C4-2B (cell line): Measurements from ENCODE around the gene WDR53.
"Not testable (repeated sequence)": the region's sequence is repeated elsewhere in the genome, so short reads cannot be mapped to it uniquely, and the experiment has no call there.

ENCODE experiments used
- H3K27ac ChIP-seq: fragments of 450-650 bp; 2 replicates; pipeline ENCODE4 v1.5.1; 2017
- ZFX ChIP-seq: fragments of 450-650 bp; IDR thresholded peaks from 2 replicates; pipeline ENCODE4 v1.6.1; 2017
- TF ChIP-seq, protein P1 (sequence below): fragments of 450-650 bp; conservative IDR thresholded peaks from 2 replicates; pipeline ENCODE4 v1.5.1; 2017; ENCODE audit warnings: mild to moderate bottlenecking

The WDR53 gene

DNA sequence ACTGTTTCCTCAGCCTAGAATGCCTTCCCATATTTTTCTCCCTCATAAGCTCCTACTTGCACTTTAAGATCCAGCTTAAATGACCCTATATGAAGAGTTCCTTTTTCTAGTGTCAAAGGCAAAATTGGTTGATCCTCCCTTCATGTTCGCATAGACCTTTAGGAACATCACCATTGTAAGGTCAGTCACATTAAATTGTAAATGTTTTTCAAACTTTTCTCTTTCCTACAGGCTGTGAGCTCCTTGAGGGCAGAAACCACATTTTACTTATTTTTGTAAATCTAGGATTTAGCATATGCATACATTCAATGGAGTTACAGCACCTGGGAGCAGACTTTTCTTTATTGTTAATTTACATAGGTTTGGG lies 54.0 kb downstream of the WDR53 start:
- no peak overlapping the region for H3K27ac ChIP-seq
- no peak for TF ChIP-seq ZFX
- TF ChIP-seq, protein P1, sequence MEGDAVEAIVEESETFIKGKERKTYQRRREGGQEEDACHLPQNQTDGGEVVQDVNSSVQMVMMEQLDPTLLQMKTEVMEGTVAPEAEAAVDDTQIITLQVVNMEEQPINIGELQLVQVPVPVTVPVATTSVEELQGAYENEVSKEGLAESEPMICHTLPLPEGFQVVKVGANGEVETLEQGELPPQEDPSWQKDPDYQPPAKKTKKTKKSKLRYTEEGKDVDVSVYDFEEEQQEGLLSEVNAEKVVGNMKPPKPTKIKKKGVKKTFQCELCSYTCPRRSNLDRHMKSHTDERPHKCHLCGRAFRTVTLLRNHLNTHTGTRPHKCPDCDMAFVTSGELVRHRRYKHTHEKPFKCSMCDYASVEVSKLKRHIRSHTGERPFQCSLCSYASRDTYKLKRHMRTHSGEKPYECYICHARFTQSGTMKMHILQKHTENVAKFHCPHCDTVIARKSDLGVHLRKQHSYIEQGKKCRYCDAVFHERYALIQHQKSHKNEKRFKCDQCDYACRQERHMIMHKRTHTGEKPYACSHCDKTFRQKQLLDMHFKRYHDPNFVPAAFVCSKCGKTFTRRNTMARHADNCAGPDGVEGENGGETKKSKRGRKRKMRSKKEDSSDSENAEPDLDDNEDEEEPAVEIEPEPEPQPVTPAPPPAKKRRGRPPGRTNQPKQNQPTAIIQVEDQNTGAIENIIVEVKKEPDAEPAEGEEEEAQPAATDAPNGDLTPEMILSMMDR = no peak

DNA sequence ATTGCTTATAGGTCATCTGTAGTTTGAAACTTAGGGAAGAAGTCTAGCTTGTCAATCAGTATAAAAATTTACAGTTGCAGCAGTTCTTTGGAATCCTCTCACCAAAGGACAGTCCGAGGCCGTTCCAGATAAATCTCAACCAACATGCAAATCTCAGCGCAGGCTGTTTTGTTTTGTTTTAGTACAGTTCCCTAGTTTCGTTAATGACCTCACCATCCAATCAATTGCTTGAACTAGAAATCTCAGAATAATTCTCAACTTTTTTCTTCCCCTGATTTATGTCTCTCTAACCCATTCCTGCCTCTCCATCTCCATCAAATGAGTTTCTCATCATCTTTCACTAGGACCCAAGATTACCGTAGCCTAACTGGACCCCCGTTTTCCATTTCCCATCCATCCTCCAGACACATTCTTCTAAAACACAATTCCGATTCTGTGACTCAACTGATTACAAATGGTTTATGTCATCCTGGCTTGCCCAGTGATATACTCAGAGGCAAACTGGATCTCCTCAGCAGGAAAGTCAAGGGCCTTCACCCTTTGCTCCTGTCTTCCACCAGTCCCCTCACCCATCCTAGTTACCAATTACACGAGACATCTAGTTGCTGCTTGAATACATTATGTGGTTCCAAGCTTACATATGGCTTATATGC lies 54.5 kb downstream of the WDR53 start:
- H3K27ac ChIP-seq = no peak overlapping the region
- TF ChIP-seq, protein P1 = no peak
- TF ChIP-seq ZFX = no peak

DNA sequence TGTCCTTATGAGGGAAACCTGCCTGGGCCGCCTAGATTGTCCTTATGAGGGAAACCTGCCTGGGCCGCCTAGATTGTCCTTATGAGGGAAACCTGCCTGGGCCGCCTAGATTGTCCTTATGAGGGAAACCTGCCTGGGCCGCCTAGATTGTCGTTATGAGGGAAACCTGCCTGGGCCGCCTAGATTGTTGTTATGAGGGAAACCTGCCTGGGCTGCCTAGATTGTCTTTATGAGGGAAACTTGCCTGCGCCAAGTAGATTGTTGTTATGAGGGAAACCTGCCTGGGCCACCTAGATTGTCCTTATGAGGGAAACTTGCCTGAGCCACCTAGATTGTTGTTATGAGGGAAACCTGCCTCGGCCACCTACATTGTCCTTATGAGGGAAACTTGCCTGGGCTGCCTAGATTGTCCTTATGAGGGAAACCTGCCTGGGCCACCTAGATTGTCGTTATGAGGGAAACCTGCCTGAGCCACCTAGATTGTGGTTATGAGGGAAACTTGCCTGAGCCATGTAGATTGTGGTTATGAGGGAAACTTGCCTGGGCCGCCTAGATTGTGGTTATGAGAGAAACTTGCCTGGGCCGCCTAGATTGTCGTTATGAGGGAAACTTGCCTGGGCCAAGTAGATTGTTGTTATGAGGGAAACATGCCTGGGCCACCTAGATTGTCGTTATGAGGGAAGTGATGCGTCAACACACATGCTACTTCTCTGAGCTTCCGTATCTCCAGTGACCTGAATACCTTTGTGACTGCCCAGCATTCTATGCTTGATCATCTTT lies 56.5 kb downstream of the WDR53 start:
- H3K27ac ChIP-seq = not testable (repeated sequence)

DNA sequence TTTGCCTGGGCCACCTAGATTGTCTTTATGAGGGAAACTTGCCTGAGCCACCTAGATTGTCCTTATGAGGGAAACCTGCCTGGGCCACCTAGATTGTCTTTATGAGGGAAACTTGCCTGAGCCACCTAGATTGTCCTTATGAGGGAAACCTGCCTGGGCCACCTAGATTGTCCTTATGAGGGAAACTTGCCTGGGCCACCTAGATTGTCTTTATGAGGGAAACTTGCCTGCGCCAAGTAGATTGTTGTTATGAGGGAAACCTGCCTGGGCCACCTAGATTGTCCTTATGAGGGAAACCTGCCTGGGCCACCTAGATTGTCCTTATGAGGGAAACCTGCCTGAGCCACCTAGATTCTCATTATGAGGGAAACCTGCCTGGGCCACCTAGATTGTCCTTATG lies 57.2 kb downstream of the WDR53 start:
- not testable (repeated sequence) for H3K27ac ChIP-seq

DNA sequence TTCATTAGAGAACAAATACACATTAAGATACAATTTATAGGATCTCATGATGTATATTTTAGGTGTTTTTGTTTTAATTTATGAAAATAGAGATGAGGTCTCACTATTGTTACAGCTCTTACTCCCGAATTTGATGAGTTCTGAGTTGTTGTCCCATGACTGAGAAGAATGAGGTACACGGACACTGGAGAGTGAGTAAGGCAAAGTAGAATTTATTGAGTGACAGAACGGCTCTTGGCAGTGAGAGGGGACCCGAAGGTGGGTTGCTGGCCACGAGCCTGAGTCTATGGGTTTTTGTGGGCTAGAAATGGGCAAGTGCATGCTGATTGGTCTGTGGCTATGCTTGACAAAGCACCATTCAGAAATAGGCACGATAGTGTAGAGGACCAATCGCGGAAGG lies 61.7 kb downstream of the WDR53 start:
- no peak overlapping the region for H3K27ac ChIP-seq
- TF ChIP-seq ZFX = no peak
- TF ChIP-seq, protein P1 = no peak

DNA sequence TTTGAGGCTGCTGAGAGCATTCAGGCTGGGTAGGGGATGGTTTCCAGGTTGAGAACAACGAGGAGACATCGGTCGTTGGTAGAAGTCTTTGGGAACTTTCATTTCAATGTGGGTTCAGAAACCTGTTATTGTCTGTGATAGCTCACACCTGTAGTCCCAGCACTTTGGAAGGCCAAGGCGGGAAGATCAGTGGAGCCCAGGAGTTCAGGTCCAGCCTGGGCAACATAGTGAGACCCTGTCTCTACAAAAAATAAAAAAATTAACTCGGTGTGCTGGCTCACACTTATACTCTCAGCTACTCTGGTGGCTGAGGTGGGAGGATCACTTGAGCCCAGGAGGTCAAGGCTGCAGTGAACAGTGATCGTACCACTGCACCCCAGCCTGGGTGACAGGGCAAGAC lies 63.8 kb downstream of the WDR53 start:
- H3K27ac ChIP-seq = peak overlapping the region; percentile 93; the same call in 1 of the 2 replicates
- TF ChIP-seq, protein P1 = no peak
